Activated CD4-positive, alpha-beta T cell treated with anti-CD3 and anti-CD28 coated beads, Interleukin-2, amount 50 U/mL, for 24 hours (primary cell): Measurements from ENCODE around the gene BCR.

ENCODE experiments used
- DNase-seq, 2 donors: peaks; one replicate each; pipeline ENCODE4 v3.0.0-alpha.2; 2020; ENCODE audit warnings: low read depth in 1 of 2, low spot score in 1 of 2

BCR gene

GRCh38 chr22:23215294-23216241, 35.3 kb downstream of the BCR start:
- no peak for DNase-seq

DNA sequence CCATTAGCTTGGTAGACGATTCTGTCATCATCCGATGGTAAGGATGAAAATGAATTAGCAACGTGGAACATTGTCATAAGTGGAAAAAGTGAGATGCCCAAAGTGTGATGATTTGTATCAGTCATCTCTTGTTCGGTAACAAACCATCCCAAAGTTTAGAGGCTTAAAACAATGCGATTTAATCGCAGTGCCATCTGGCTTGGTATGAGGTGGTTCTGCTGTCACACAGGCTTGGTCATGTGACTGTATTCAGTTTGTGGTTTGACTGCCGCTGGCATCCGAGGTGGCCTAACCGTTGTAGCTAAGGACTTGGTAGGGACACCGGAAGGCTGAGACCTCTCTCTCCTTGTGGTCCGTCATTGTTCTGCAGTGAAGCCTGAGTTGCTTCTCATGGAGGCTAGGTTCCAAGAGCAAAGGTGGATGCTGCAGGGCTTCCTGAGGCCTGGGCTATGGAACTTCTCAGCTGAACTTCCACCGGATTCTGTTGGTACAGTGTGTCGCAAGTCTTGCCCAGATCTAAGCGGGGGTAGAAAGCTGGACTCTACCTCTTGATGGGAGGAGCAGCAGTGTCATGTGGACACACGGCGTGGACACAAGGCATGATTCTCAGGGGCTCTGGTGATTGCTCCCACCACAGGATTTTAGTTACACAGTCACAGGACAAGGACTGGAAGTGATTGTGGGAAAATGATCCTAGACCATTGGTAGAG, 36.3 kb downstream of the BCR start:
- peak in 1 of 2 donors; percentile 58 for DNase-seq

DNA sequence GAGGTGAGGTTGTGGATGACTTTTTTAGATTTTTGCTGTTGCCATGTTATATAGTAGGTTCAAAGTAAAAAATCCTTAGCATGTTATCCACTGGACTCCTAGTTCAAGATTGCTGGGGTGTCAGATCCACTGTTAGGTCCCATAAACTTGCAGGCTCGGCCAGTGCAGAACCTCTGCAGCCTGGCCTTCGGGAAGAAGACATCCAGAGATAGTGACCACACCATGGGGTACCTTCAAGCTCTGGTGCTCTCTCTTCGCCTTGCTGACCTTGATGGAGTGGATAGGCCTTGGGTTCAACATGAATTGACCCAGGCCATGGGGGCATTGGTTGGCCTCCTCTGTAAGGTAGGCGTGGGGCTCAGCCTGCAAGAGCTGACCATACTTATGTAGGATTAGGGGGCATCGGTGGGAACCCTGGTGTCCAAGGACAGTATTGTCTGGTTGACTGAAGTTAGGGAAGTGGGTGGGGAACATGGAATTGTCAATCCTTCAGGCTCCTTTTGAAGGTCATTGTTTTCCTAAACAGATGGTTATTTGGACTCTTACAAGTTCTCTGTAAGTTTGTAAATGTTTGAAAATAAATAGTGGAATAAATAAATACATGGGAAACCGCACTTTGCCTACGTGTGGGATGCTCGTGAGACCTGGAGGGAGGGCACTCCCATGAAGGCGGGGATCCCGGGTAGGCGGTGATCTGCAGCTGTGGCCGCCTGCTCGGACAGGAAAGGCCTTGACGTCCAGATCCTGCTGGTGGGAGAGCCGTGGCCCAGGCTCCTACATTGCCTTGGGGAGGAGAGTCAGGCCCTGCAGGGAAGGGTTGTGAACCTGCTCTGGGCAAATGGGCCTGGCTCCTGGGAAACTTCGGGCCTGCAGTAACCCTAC, 37.1 kb downstream of the BCR start:
- DNase-seq: no peak

DNA sequence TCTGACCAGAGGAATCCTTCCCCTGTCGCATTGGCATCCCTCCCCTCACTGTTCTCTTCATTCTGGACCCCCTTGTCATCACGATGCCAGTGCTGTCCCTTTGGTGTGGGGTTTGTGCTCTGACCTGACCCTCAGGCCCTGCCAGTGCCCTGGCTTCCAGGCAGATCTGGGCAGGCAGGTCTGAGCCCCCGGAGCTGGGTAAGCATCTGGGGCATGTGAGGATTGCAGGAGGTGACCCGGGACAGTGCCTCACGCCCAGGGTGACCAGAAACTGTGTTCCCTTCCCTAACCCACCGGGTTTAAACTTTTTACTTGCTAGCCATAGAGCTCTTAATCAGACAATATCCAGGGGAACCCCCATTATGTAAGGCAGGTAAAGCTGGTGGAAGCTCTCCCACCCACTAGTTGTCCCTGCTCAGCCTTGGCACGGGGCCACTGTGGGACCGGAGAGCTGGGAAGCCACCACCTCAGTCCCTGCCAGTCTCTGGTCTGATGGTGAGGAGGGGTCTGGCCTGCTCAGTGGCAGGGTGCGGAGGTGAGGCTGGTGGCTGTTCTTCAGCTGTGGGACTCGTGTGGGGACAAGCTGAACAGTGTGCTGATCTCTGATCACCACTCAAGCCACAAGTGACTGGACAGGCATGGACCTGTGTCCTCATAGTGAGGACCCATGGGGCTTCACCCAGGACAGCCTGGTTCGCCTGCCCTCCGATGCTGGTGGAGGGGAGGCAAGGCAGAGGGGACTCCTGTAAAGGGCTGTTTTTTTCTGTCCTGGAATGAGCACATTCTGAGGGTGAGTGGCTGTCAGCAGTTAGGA, 38.0 kb downstream of the BCR start:
- no peak for DNase-seq

GRCh38 chr22:23218867-23219251, 38.5 kb downstream of the BCR start:
- DNase-seq: no peak

DNA sequence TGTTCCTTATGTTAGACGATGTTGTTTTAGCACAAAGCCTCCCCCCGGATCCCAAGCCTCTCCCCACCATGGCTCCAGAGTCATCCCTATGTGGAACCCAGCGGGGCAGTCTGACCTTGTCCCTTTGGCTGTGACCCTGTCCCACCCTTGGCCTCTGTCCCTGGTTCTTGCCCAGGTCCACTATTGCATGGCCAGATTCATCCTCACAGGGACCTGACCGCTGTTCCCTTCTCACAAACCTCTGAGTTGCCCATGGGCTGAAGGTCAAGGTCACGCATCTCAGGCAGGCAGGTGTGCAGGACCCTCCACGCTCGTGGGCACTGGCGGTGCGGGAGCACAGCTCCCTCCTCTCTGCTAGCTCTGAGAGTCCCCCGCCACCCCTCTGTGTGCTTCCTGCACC, 39.0 kb downstream of the BCR start:
- DNase-seq: no peak

DNA sequence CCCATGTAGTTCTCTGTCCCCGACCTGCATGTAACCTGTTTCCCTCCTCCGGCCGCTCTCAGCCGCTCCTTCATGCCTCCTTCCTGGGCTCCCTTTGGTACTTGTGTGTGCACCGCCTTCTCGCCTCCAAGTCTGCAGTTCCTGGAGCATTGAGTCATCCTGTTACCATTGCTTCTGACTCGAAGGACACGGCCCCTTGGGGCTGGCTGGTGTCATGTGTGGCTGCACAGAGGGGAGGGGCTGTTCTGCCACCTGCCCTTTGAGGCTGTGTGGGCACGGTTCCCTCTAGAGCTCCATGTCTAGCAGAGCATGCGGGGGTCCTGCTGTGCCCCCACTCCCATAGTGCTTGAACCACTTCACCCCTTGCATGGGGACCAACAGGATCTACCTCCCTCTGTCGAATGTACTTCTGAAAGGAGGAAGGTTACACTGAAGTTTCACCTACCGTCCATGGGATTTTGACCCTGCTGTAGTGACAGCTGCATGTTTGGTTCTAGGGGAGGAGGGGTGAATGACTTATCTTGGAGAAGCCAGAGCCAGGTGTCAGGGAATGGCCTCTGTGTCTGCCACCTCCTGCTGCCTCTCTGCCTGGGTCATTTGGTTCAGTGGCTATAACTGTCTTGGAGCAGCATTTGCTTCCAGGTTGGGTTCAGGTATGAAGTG, 39.6 kb downstream of the BCR start:
- DNase-seq: peak in 1 of 2 donors; percentile 52

DNA sequence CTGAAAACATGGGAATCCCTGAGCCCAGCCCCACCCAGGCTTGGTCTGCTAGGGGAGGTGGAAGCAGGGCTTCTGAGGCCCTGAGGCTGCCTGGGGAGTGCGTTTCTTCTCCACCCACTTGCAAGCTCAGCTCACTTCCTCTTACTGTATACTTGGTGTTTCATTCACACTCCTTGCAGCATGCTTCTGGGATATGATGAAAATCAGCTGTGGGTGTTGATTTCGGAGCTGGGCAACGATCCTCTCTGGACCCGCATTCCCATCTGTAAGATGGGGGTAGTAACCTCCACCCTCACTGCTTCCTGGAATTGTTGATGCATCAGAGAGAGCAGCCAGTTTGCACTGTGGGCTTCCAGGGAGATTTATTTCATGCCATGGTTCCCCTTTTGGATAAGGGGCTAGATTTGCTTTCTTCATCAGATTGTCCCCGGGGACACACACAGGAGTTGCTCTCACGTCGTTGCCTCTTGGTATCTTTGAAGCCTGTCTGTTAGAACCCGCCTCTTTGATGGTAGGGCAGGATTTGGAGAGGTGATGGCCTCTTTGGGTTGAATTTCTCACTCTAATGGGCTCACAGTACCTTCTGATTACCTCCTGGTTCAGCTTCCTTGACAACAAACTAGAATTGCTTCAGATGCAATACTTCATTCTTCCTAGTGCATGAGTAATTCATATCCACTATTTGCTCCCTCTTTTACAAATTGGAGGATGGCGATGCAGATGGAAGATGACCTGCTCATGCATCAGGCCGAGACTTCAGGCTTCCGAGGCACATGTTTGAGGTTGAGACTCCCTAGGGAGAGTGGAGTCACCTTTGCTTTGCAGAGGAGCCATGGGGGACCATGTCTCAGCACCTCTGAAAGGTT, 40.4 kb downstream of the BCR start:
- DNase-seq: no peak

- no peak for DNase-seq
These were observed 41.1 kb downstream of the BCR start for GRCh38 chr22:23221351-23221804.

DNA sequence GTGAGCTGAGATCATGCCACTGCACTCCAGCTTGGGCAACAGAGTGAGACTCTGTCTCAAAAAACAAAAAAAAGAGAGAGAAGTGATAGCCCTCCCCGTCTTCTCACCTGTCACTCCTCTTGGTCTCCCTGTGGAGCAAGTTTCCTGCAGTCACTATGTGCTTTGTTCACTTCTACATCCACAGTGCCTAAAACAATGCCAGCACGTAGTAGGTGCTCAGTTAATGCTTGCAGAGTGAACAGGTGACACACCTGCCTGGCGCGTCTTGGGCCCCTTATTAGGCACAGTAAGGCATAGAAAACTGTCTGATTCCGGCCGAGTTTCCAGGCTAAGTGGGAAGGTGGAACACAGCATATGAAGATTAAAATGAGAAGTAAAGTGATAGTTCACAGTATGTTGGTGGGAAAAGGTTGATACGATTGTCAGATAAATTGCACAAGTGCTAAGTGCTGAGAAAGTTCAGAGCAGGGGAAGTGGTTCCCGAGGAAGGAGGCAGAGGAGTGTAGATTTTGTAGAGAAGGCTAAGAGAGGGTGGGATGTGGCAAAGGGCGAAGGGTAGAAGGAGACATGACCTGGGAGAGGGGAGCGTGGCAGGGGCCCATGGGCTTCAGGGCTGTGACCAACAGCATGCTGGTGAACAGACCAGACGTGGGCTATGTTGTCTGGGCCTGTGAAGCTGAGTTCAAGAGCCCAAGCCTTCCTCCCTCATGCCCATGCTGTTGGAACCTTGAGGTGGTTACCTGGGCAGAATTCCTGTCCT, 41.9 kb downstream of the BCR start:
- DNase-seq: no peak

DNA sequence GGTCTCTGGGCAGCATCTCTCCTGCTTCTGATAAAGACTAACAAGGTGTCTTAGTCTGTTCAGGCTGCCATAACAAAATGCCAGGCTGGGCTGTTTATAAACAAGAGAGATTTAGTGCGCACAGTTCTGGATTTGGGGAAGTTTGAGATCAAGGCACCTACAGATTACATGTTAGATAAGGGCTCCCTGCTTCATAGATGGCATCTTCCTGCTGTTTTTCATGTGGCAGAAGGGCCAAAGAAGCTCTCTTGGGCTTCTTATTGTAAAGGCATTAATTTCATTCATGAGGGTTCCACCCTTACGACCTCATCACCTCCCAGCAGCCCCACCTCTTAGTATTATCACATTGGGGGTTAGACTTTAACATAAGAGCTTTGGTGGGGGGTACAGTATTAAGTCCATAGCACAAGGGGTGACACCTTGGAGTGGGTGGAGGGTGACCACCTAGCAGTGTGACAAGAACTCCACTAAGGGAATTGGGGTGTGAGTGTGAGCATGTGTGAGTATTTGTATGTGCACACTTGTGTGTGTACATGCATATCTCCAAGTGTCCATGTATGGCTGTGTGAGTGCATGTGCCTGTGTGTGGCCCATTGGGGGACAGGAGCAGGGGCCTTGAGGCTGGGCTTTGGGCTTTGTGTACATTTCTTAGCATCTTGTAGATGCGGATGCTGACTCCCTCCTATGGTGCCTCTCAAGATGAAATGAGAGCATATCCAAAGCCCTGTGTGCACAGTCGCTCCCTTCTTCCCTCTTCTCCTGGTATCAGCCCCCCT, 42.7 kb downstream of the BCR start:
- no peak for DNase-seq

DNA sequence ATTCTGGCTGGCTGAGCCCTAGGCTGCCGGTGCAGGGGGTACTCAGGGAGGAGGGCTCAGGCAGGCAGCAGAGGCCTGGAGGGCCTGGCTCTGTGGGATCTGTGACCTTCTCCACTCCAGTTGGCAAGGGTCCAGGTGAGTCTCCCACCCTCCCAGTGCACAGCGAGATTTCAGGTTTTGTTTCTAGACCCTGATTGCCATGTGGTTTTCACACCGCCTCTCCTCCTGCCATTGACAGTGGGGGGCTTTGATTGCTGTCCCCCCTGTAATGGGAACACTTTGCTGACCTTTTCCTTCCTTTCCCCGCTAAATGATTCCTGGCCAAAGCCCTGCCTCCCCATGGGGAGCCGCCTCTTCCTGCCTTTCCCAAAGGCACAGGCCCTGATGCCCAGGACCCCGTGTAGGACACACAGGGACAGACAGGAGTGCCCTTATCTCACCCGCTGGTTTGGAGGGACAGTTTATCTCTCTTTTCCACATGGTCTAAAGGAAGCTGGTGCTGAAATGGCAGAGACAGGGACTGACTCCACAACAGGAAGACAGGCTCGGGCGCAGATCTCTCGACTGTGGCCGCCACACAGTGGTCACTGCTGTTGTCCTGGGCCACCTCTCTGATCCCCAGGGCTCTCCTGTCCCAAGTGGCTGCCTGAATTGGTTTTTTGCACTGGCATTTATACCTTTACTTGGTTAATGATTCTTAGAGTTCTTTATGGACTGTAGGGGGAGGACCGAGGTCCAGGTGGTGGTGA, 43.4 kb downstream of the BCR start:
- no peak for DNase-seq

GRCh38 chr22:23224846-23225245, 44.5 kb downstream of the BCR start:
- no peak for DNase-seq

- no peak for DNase-seq
These were observed 45.0 kb downstream of the BCR start for GRCh38 chr22:23225337-23225723.

DNA sequence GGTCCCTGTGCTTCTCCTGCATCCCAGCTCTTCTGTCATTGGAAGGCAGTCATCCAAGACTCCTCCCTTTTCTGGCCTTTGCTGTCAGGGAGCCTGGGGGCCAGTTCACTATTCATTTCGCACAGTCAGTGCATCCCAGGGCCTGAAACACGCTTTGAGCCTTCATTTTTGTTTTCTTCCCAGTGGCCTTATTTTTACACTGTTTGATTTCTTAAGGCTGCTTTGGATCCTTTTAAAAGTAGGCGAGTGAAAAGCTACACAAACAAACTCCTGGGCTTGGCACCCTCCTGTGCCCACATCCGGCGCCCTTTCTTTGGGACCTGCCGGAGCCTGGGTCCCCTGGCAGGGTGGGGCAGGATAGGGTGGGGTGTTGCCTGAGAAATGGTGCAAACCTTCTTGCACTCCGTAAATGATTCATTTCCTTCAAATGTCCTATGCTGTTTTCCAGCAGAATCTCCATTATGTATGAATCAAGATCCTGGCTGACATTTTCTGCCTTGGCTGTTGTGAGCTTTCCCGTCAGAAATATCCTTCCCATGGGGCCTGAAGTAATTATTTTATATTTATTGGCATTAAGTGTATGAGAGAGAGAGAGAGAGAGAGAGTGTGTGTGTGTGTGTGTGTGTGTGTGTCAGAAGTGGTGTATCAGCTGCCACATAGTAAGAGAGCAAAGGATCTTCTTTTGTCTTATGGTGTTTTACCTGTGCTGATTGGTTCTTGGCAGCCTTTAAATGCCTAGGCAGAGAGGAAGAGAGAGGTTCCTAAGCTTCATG, 45.6 kb downstream of the BCR start:
- DNase-seq: no peak

DNA sequence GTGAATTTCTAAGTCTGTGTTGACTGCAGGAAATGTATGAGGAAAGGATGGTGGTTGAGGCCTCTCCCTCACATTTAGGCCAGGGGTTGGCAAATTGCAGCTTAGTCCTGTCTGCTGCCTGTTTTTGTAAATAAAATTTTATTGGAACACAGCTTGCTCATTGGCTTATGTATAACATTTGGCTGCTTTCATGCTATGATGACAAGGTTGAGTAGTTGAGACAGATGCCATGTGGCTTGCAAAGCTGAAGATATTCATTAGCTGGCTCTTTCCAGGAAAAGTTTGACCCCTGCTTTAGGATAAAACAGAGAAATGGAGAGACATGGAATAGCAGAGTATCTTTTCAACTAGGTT, 46.2 kb downstream of the BCR start:
- no peak for DNase-seq
